ENCODE results near the gene MYO19. TPM values are rescaled to one million over a fixed set of nuclear protein-coding genes. Genes with fewer than 3 reads are reported as not detected.
A peak's percentile ranks its signal among the peaks of the same experiment; 100 is the strongest.
"Not testable (repeated sequence)": the region's sequence is repeated elsewhere in the genome, so short reads cannot be mapped to it uniquely, and the experiment has no call there.

Gene MYO19
- total RNA-seq, 1 experiment from 2014 or later, result 57.9 TPM

DNA sequence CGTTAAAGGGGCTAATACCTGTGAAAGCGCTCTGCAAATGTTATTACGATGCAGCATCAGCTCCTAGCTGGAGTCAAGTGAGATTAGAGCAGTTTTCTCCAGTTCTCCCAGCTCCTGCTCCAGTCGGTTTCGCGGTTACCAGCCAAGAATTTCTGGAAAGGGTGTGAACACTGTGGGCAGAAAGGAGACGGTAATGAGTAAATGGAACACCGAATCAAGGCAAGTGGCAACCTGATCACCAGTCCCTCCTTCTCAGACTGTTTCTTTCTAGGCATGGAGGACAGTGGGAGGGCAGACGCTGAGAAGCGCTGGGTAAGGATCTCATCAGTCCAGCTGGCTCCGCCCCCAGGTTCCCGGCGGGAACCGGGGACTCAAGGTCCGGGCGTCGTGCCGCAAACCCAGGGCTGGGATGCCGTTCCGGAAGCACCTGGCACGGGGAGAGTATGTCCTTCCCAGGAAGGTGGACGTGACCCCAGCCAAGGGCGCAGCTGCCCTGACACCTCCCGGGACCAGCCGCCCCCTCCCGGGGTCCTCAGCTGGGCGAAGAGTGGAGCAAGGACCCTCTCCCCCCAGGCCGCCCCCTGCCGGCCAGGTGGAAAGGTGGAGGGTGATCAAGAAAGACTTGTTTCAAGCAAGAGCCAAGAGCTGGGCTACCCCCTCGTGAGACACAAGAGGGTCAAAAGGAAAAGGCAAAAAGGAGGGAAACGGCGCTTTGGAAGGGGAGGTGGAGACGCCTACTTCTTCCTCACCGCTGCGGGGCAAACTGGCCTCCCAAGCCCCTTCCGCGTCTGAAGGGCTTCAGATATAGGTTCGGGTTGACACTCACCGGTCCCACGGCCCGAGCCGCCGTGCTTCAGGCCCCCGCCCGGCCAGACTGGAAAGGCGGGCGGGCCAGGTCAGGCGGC lies 481 bp downstream of the MYO19 start:
- DNase-seq (ENCODE audit: low read depth), result peak; percentile 64

DNA sequence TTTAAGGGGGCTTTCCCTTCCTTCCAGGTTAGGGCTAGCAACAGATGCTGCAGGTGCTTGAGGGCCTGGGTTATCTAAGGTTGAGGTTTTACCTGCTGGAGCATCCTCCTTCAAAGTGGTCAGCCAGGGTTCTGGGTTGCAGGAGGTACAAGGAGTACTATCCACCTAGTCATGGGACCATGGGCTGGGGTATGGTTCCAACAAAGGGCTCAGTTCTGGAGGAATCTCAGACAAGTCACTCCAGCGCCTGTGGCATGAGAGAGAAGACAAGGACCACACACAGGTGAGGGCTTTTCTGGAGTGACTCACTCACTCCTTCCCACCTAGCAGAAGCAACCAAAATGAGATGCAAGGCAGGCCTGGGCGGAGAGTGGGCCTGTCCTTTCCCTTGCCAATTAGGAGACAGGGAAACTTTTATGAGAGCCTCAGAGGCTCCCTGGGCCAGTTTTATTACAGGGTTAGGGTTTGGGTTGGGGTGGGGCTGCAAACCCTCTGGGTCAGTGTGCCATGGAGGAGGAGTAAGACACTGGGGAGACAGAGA lies 2.2 kb downstream of the MYO19 start:
- DNase-seq (ENCODE audit: low read depth), result no peak

- DNase-seq (ENCODE audit: low read depth), result peak; percentile 76
These were observed 5.5 kb downstream of the MYO19 start for GRCh38 chr17:36529121-36529520.

- no peak for DNase-seq (ENCODE audit: low read depth)
These were observed 6.9 kb downstream of the MYO19 start for GRCh38 chr17:36527621-36528250.

DNA sequence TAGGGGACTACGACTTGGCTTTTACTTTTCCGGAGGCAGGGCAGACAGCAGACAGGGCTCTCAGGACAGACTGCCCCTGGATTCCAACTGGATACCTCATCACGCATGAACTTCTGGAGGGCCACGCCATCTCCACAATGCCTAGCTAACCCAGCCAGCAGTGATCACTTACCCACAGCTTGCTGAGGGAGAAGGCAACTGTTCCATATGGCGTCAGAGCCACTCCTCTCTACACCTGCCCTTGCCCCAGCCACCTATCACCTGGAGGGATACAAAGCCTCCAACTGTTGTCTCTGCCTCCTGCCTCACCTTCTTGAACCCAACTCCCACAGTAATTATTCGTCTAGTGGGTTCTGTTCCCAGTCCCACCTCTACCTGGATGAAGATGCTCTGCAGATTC lies 8.8 kb downstream of the MYO19 start:
- DNase-seq (ENCODE audit: low read depth), result no peak

DNA sequence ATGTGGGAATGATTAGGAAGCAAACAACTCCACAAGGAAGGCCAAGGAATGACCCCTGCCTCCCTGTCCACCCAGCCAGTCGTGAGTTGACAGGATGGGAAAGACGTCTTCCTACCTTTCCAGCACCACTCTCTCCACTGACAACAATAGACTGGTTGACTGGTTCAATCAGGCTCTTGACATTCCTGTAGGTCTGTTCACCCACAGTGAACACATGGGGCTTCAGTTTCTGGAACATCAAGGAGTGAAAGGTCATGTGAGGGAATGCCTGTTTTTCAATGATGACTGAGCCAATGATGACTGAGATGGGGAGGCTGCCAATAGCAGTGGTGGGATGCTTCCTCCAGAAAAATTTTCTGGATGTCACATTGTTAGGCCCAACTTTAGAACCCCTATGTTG lies 9.6 kb downstream of the MYO19 start:
- peak; percentile 41 for DNase-seq (ENCODE audit: low read depth)

GRCh38 chr17:36524428-36524876 lies 10.2 kb downstream of the MYO19 start:
- DNase-seq (ENCODE audit: low read depth), result peak; percentile 72

DNA sequence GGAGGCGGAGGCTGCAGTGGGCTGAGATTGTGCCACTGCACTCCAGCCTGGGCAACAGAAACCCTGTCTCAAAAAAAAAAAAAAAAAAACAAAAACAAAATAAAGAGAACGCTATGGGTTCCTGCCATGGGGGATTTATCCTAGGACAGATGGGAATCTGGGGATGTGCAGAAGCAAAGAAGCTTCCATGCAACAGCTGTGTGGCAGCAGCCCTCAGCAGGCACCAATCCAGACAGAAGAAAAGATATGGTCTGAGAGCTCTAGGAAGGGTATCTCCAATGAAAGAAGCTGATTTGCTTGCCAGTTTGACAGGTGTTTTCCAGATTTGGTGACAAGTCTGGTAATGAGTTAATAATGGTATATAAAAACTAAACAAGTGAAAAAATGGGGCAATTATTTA lies 11.6 kb downstream of the MYO19 start:
- DNase-seq (ENCODE audit: low read depth), result no peak

- DNase-seq (ENCODE audit: low read depth), result no peak
These were observed 18.8 kb downstream of the MYO19 start for GRCh38 chr17:36515837-36516236.

DNA sequence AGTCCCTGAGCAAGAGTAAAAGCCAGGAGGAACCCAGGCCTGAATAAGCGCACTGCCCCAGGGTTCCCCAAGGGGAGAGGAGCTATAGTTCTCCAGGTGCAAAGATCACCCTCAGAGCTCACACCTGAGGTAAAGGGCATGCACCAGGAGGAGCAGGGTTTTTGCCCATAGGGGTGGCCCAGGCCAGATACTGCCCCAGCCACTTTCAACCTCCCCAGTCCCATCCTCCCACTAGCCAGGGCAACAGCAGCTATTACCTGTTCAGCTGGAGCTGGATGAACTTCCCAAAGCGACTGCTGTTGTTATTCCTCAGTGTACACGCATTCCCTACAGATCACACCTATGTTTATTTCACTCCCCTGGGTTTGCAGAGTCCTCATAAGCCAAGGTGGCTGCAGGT lies 19.8 kb downstream of the MYO19 start:
- DNase-seq (ENCODE audit: low read depth), result no peak

DNA sequence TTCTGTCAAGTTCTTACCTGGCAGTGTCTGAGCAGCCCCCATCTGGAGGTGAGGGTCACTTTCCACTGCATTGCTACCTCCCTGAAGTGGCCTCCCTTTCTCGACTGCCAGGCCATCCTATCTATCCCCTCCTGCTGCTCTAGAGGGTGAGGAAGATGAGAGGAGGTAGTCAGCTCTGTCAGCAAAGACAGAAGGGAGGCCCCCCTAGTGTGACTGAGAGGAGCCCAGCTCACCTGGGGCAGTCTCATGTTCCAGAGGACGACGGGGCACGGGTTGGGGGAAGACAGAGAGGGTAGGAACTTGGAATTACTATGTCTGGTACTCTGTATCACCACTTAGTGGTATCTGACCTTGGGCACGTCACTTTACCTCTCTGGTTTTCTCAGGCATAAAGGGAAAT lies 22.0 kb downstream of the MYO19 start:
- no peak for DNase-seq (ENCODE audit: low read depth)

GRCh38 chr17:36511216-36511615 lies 23.5 kb downstream of the MYO19 start:
- no peak for DNase-seq (ENCODE audit: low read depth)

- DNase-seq (ENCODE audit: low read depth), result no peak
These were observed 24.0 kb downstream of the MYO19 start for GRCh38 chr17:36510636-36511035.

DNA sequence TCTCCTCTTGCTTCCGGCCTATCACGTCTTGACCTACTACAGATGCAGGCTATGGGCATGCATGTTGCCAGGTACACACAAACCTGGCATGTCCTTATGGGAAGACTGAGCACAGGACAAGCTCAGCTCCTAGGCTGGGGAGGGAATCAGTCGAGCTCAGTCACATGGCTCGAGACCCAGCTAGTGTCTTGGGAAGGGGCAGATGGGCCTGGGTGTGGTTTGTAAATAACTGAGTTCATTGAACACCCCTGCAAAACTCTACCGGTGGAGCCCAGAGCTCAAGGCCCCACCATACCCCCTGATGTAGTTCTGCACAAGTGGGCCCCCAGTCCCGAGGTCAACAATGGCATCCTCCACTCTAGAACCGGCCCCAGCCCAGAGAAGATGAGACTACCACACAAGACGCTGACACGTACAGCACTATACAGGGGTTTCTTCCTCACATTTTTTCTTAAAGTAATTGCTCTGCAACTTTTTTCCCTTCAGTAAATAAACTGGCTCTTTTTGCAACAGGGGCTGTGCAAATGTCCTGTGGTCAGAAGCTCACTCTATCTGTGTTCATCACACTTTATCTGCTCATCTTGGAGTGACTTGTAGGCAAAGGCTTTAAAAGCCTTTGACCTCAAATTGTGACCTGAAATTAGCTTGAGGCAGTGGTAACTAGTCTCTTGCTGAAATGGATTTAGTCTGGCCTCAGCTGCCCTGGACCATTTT lies 25.2 kb downstream of the MYO19 start:
- DNase-seq (ENCODE audit: low read depth), result no peak

DNA sequence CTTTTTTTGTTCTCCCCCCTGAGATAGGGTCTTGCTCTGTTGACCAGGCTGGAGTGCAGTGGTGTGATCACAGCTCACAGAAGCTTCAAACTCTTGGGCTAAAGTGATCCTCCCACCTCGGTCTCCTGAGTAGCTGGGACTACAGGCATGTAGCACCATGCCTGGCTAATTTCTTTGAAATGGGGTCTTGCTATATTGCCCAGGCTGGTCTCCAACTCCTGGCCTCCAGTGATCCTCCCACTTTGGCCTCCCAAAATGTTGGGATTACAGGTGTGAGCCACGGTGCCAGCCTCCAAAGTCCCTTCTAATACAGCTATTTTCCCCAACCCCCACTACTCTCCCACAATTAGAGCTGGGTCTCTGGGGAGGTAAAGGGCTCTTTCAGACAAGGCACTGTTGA lies 26.2 kb downstream of the MYO19 start:
- not testable (repeated sequence) for DNase-seq (ENCODE audit: low read depth)

- no peak for DNase-seq (ENCODE audit: low read depth)
These were observed 27.4 kb downstream of the MYO19 start for GRCh38 chr17:36507266-36507665.

DNA sequence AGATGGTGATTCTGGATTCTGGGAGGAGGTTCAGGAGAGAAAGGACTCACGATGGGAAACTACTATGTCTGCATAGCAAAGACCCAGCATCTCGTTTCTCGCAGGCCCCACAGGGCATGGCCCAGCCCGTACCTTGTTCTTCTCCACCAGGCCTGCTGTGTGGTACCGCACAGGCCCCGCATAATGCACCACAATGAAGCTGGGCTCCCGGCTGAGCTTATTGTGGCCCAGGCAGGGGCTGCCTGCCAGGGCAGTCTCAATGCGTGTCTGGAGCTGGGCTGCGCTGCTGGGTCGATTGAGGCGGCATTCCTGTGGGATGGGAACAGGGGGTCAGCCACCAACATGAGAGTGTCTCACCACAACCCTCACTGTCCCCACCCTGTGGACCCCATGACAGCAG lies 27.8 kb downstream of the MYO19 start:
- no peak for DNase-seq (ENCODE audit: low read depth)

DNA sequence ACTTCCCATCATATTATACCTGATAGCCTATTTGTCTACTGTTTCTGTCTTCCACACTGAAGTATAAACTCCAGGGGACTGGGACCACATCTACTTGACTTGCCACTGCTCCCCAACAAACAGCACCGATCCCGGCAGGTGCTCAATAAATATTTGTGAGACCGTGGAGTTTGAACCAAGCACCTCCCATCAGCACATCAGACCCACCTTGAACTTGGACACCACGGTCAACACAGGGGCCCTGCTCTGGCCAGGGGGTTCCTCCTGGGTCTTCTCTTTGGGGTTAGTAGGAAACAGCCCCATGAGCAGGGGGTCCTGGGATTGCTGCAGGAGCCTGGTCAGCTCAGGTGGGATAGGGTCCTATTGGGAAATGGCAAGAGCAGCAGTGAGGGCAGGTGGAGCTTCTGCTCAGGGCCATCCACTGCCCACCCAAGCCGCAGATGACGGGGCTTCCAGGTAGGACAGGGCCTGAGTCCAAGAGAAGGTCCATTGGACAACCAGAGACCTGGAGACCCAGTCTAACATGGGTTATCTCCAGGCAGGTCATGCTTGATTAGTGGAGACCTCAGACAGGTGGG lies 28.3 kb downstream of the MYO19 start:
- no peak for DNase-seq (ENCODE audit: low read depth)

DNA sequence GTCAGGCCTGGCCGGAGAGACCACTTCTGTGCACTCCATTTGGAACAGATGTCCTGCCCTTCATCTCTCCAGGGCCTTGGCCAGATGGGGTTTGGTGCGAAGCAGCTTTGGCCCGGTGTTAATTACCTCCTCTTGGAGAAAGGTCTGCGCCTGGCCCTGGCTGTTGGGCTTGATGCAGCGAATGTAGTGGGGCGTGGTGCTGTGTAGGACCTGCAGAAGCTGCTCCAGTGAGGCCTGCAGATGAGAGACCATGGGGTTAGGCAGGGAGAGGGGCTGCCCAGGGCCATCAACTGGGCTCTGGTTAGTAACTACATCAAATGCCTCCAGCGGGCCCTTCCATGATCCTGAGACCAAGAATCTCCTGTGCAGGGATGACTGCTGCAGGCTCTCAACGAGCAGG lies 29.5 kb downstream of the MYO19 start:
- no peak for DNase-seq (ENCODE audit: low read depth)

- DNase-seq (ENCODE audit: low read depth), result no peak
These were observed 30.5 kb downstream of the MYO19 start for GRCh38 chr17:36504156-36504545.

- DNase-seq (ENCODE audit: low read depth), result no peak
These were observed 31.1 kb downstream of the MYO19 start for GRCh38 chr17:36503456-36504155.

Data from M059J (cell line).